Tibial artery (tissue), 4 donors: ENCODE results near the gene CCDC73.

Experiments used
- DNase-seq, 2 donors: peaks; one replicate each; pipeline ENCODE4 v3.0.0-alpha.2; 2019
- H3K27ac ChIP-seq, 2 donors: fragments of 200-600 bp; sonication (generic) in 1 of 2; 1 replicate in 1 of 2; 2 replicates in 1 of 2; pipeline ENCODE4 v1.5.1; 2018 to 2019; ENCODE audit warnings: mild to moderate bottlenecking in 1 of 2
- H3K27me3 ChIP-seq, 2 donors: fragments of 200-600 bp; sonication (generic) in 1 of 2; one replicate each; pipeline versions ENCODE4 v1.5.1 to v1.6.0; 2016 to 2019
- H3K36me3 ChIP-seq, 3 donors: fragments of 200-600 bp; sonication (generic) in 2 of 3; one replicate each; pipeline ENCODE4 v1.5.1; 2016 to 2019; ENCODE audit warnings: mild to moderate bottlenecking in 2 of 3
- H3K4me1 ChIP-seq, 4 donors: fragments of 200-600 bp; sonication (generic) in 2 of 4; 1 replicate in 3 of 4; 2 replicates in 1 of 4; pipeline ENCODE4 v1.5.1; 2016 to 2019
- H3K4me3 ChIP-seq, 2 donors: fragments of 200-600 bp; sonication (generic) in 1 of 2; 1 replicate in 1 of 2; 2 replicates in 1 of 2; pipeline ENCODE4 v1.5.1; 2018 to 2019; ENCODE audit warnings: mild to moderate bottlenecking in 2 of 2
- H3K9me3 ChIP-seq, 3 donors: fragments of 200-600 bp; sonication (generic) in 1 of 3; one replicate each; pipeline ENCODE4 v1.5.1; 2016 to 2019
- CTCF ChIP-seq, 2 experiments: fragments of 200-600 bp in 1 of 2; fragments of 450-650 bp in 1 of 2; IDR thresholded peaks; one replicate each; pipeline ENCODE4 v1.5.1; 2017 to 2019; ENCODE audit warnings: antibody characterized with exemption in 2 of 2, mild to moderate bottlenecking in 1 of 2, moderate library complexity in 1 of 2
- intact Hi-C: fragments of 100-400 bp; cut with DNase I; formaldehyde crosslinking; loops from one replicate; pipeline ENCODE4 v1.15.0; 2023; ENCODE audit warnings: low total_unique reads

The CCDC73 gene

GRCh38 chr11:32574421-32574820, 220.0 kb downstream of the CCDC73 start:
- intact Hi-C loops, result no loop called here
- H3K9me3 ChIP-seq, result no peaks in the 10 kb centered on the region
- no peak overlapping the region for H3K27ac ChIP-seq
- peaks cover 0 to 7% of the 10 kb centered on the region in 2 donors for H3K27me3 ChIP-seq
- no peak for TF ChIP-seq CTCF (IDR thresholded peaks at IDR 0.05)
- no peak overlapping the region for H3K4me3 ChIP-seq
- no peaks in the 10 kb centered on the region for H3K36me3 ChIP-seq
- no peaks in the 10 kb centered on the region for H3K4me1 ChIP-seq
- no peak for DNase-seq

- no peak overlapping the region for H3K4me3 ChIP-seq
- no peaks in the 10 kb centered on the region for H3K36me3 ChIP-seq
- DNase-seq, result no peak
- H3K9me3 ChIP-seq, result no peaks in the 10 kb centered on the region
- TF ChIP-seq CTCF (IDR thresholded peaks at IDR 0.05), result no peak
- intact Hi-C loops, result no loop called here
- H3K4me1 ChIP-seq, result no peaks in the 10 kb centered on the region
- peaks cover 0 to 7% of the 10 kb centered on the region in 2 donors for H3K27me3 ChIP-seq
- H3K27ac ChIP-seq, result no peak overlapping the region
Observed at GRCh38 chr11:32573228-32573627, 221.2 kb downstream of the CCDC73 start.

GRCh38 chr11:32571039-32571438, 223.4 kb downstream of the CCDC73 start:
- Histone ChIP-seq H3K4me3 (no peak overlapping the region), H3K4me1 (no peaks in the 10 kb centered on the region), H3K9me3 (no peaks in the 10 kb centered on the region), H3K27ac (no peak overlapping the region), H3K36me3 (no peaks in the 10 kb centered on the region), H3K27me3 (peaks cover 0 to 4% of the 10 kb centered on the region in 2 donors)
- no peak for DNase-seq
- TF ChIP-seq CTCF (IDR thresholded peaks at IDR 0.05), result no peak
- intact Hi-C loops, result no loop called here

- H3K36me3 ChIP-seq, result no peaks in the 10 kb centered on the region
- H3K27me3 ChIP-seq, result peaks cover 0 to 4% of the 10 kb centered on the region in 2 donors
- H3K9me3 ChIP-seq, result no peaks in the 10 kb centered on the region
- no peak for DNase-seq
- H3K4me3 ChIP-seq, result no peak overlapping the region
- H3K27ac ChIP-seq, result no peak overlapping the region
- TF ChIP-seq CTCF (IDR thresholded peaks at IDR 0.05), result no peak
- intact Hi-C loops, result no loop called here
- H3K4me1 ChIP-seq, result no peaks in the 10 kb centered on the region
Observed at GRCh38 chr11:32569313-32569881, 225.1 kb downstream of the CCDC73 start.

GRCh38 chr11:32567154-32567553, 227.3 kb downstream of the CCDC73 start:
- H3K27me3 ChIP-seq, result peaks cover 0 to 4% of the 10 kb centered on the region in 2 donors
- no peak overlapping the region for H3K4me3 ChIP-seq
- TF ChIP-seq CTCF (IDR thresholded peaks at IDR 0.05), result no peak
- H3K36me3 ChIP-seq, result no peaks in the 10 kb centered on the region
- no peak for DNase-seq
- H3K9me3 ChIP-seq, result no peaks in the 10 kb centered on the region
- no peaks in the 10 kb centered on the region for H3K4me1 ChIP-seq
- intact Hi-C loops, result no loop called here
- H3K27ac ChIP-seq, result no peak overlapping the region

GRCh38 chr11:32566517-32566916, 227.9 kb downstream of the CCDC73 start:
- Histone ChIP-seq H3K4me1 (no peaks in the 10 kb centered on the region), H3K9me3 (no peaks in the 10 kb centered on the region), H3K36me3 (no peaks in the 10 kb centered on the region), H3K27ac (no peak overlapping the region), H3K27me3 (peaks cover 0 to 2% of the 10 kb centered on the region in 2 donors), H3K4me3 (no peak overlapping the region)
- intact Hi-C loops, result no loop called here
- no peak for DNase-seq
- TF ChIP-seq CTCF (IDR thresholded peaks at IDR 0.05), result no peak
